GM18508 (cell line): ENCODE measurements around the gene ESYT3.
"Not testable (repeated sequence)": the region's sequence is repeated elsewhere in the genome, so short reads cannot be mapped to it uniquely, and the experiment has no call there.

Source experiments
- ATAC-seq: cut with Tn5 transposase; IDR thresholded peaks from one replicate; pipeline ENCODE4 v1.9.1; 2021; ENCODE audit warnings: moderate number of reproducible peaks; ENCODE audit not compliant: insufficient read depth, unreplicated experiment

The ESYT3 gene

DNA sequence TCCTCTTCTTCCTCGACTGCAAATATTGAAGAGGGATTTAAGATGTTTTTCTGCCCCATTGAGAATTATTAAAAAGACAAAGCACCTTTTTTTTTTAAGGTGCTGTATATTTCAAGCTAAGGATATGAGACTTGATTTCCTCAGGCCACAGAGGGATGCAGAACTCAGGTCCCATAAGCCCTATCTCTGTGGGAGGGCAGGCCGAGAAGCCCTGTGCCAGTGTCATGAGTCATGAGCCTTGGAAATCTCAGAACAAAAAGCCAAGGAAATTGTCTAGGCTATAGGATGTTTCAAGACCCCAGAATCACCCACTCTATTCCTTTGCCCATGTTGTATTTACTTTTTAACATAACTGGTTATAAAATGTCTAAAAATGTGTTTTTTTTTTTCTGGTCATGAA, 7.3 kb downstream of the ESYT3 start:
- ATAC-seq: no peak

GRCh38 chr3:138442433-138442832, 8.0 kb downstream of the ESYT3 start:
- ATAC-seq: no peak

GRCh38 chr3:138443091-138443490, 8.7 kb downstream of the ESYT3 start:
- no peak for ATAC-seq

DNA sequence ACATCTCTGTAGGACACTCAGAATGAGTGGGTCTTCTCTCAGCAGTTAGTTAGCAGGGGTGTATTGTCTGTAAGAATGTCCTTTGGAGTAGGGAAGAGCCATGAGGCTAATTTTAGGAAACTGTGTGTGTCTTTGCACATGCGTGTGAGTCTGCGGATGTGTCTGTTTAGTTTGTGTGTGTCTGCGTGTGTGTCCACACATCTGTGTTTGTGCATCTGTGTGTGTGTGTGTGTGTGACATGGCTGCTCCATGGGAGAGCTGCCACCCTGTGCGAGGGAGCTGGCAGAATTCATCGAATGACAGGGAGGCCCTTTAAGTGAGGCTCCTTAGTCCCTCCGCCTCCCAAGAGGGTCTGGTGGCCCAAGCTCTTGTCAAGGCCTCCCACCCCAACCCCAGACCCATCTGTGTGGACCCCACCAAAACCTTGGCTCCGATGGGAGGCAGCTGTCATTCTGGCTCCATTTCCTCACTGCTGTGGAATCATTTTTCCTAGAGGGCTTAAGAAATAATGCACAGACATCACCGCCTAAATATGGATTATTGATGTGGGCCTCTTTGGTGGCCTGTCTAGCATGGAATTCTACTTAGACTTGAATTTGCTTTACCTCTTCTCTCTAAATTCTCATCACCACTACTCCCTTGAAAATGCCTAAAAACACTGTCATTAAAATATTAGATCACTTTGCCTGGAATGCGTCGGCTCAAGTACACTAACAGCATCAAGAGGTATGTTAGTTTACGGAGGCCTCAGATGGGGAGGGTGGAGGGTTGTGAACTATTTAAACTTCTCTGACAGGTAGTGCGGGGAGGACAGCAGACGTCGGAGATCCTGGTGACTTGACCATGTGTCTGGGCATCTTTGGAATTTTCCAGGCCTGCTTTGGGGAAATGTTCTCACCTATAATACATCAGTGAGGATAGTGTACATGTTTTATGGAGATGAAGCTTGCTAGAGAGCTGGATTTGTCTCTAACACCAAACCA, 9.4 kb downstream of the ESYT3 start:
- ATAC-seq: no peak

DNA sequence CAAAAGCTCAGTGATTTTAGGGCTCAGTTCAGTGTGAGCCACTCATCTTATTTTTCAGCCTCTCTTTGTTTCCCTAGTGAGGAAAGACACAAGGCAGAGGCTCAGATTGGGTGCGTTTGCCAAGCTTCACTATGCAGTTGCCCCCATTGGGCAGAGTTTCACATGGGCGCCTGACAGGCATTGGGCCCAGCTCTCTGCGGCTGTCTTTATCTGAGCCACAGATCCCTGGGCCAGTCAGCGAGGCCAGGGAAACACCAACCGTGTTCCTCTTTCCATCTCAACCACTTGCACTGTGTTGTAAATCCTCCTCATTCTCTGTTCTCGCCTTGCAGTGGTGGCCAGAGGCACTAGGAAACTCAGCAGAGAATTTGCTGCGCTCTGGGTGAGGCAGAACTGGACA, 10.8 kb downstream of the ESYT3 start:
- no peak for ATAC-seq

DNA sequence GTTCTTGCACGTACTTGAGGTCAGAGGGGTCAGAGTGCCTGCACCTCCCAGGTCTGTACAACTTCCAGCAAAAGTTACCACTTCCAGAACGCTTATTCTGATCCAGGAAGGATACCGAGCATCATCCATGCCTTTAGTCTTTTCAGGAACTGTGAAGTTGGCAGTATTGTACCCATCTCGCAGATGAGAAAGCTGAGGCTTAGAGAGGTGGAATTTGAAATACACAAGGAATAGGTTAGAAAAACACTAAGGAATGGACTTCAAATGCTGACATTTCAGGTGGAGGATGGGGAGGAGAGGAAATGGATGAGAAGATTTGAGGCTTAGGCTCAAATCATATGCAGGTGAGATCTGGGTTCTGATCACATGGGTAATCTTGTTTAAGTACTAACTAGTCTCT, 11.2 kb downstream of the ESYT3 start:
- ATAC-seq: no peak

- no peak for ATAC-seq
Observed at GRCh38 chr3:138448631-138449030, 14.2 kb downstream of the ESYT3 start.

DNA sequence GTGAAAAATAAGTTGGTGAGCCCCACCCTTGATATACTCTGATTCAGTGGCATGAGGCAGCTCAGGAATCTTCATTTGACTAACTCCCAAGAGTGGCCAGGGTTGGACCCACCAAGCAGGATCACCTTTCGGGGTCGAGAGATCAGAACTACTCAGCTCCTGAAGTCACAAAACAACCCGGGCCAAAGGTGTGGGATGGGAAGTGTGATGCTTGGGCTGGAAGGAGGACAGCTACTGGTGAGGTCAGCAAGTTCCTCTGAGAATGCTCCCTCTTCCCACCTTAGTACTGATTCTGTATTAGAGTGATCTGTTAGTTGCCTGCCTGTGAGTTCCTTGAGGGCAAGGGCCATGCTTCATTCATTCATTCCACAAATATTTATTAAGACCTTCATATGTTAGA, 15.1 kb downstream of the ESYT3 start:
- ATAC-seq: no peak

GRCh38 chr3:138450181-138450580, 15.8 kb downstream of the ESYT3 start:
- ATAC-seq: no peak

GRCh38 chr3:138450704-138451424, 16.4 kb downstream of the ESYT3 start:
- no peak for ATAC-seq

DNA sequence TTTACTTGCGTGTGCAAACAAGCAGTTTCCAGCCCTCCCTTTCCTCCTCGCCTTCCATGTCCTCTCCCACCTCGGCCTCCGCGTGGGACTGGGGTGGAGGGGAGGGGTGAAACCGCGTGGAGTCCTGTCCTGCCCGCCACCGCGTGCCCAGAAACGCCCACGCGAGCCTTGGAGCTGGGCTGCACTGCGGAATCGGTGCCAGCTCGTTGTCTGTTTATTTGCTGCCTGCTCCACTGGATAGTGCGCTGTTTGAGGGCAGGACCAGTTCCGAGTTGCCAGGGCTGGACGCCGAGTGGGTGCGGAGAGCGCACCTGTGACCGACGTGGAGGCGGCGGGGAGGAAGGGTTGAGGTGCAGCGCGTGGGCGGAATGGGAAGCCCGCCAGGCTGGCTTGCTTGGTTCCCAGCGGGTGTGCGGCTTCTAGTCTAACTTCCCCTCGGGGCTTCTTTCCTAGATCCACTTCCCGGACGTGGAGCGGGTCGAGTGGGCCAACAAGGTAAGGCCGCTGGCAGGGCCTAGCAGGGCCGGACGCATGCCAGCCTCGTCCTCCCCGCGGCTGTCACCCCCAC, 17.3 kb downstream of the ESYT3 start:
- ATAC-seq: no peak

- ATAC-seq: no peak
Observed at GRCh38 chr3:138452436-138452835, 18.0 kb downstream of the ESYT3 start.

DNA sequence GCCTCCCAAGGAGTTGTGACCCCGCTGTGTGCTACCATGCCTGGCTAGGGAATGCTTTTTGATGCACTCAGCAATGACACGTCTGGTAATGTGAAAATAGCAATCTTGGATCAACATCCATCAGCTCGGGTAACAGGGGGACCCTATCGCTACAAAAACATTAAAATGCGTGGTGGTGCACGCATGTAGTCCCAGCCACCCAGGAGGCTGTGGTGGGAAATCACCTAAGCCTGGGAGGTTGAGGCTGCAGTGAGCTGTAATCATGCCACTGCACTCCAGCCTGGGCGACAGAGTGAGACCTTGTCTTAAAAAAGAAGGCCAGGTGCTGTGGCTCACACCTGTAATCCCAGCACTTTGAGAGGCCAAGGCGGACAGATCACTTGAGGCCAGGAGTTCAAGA, 19.5 kb downstream of the ESYT3 start:
- ATAC-seq: not testable (repeated sequence)

DNA sequence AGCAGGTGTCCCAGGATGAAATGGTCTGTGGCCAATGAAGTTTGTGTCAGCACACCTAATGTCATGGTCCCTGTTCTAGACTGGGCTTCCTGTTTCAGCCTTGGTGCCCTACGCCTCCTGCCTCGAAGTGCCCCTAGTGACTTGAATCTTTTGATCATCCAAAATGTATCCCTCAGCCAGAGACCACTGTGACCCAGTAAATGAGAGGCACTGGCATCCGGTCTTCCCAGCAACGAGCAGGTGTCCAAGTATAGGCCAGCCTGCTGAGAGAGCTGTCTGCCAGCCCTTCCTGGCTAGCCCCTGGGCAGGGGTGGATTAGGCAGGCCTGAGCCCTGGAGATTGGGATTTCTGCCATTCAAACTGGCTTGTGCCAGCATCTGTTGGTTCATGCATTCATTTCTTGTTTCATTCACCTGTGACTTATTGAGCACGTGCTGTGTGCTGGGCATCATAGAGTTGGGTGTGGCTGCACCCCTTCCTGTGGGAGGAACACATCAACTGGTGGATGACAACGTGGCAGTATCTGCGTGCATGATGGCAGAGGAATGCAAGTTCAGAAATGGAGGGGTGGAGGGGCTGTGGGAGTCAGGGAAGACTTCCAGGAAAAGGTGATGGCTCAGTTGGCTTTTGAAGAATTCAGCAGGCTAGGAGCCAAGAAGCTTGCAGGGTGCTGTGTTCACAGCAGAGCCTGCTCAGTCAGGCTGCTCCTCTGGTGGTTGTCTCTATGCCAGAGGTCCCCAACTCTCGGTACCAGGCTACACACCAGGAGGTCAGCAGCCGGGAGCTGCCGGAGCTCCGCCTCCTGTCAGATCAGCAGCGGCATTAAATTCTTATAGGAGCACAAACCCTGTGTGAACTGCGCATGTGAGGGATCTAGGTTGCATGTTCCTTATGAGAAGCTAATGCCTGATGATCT, 21.6 kb downstream of the ESYT3 start:
- ATAC-seq: no peak

GRCh38 chr3:138456961-138457862, 22.8 kb downstream of the ESYT3 start:
- ATAC-seq: no peak

DNA sequence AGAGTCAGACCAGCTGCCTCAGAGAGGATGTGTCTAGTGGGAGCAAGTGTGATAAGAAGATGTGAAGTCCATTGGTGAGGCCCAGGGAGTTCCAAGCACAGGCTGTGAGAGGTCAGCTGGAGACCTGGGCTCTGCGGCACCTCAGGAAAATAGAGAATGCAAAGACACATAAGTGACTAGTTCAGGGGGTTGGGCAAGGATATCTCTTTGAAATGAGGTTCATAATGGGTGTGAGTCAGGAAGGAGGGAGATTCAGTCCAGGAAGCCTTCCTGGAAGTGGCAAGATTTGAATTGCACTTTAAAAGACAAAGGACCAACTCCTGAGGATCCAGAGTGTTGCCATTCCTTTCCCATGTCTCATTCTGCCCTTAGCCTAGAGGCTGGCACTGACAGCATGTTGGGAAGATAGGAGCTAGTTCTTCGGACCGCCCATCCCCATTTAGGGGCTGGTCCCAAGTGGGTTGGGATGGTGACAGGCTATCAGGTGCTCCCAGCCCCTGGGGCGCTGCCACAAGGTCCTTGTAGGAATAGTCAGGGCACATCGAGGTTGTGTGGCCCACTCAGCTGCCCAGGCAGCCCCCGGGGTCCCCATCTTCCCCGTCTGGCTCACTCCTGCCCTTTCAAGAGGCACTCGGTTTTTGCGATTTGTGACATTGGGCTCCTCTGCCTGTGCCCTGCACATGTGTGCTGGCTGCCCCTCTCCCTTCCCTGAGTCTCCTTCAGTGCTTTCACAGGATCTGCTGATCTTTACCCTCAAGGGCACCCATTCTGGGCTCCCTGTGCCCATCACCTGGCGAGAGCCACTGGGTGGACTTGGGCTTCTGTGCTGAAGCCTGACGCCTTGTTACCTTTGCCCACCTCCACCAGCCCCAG, 23.7 kb downstream of the ESYT3 start:
- no peak for ATAC-seq

DNA sequence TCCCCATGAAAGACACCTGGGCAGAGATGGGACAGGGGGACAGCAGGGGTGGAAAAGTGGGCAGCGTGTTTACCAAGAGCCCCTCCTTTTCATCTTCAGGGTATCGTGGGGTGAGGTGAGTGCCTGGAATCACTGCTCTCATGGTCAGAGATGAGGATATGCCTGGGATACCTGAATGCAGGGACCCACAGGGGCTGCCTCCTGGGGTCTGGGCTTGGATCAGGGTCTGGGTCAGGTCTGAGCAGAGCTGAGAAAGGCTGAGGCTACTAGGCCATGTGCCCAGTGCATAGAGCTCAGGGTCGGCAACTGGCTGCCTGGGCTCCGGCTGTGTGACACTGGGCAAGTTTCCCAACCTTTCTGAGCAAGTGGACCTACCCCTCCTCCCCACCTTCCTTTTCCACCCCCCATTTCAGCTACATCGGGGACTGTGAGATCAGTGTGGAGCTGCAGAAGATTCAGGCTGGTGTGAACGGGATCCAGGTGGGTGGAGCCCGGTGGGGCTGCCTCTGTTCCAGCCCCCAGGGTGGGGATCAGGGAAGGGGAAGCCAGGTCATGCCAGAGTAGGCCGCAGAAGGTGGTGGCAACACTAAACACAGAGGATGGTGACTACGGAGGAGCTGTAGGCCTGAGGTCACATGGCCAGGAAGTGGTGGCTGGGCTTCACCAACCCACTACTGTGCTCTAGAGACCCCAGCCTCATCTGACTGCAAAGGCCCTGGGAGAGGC, 24.5 kb downstream of the ESYT3 start:
- no peak for ATAC-seq
